Measurements from ENCODE around the gene TENM3.

DNA sequence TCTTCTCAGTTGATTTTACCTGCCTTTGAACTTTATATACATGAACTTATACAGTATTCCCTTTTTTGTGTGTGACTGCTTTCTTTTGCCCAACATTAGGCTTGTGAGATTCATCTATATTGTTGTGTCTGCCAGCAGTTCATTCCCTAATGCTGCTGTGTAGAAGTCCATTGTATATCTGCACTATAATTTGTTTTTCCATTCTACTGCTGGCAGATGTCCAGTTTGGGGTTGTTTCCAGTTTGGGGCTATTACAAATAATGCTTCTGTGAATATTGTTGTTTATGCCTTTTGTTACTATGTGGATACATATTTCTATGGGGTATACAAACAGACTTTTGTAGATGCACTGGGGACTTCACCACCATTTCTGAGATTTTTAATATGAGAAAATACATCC lies 405.6 kb downstream of the TENM3 start:
- no peak for TF ChIP-seq EZH2 (IDR thresholded peaks at IDR 0.05)
- no peak for TF ChIP-seq POLR2AphosphoS5 (IDR thresholded peaks at IDR 0.05; ENCODE audit: borderline replicate concordance, low read depth, low read length)
- TF ChIP-seq FOXP2 (optimal IDR thresholded peaks at IDR 0.05; ENCODE audit: control extremely low read depth, extremely low read length, insufficient read depth), result no peak
